Colonic mucosa (tissue), 4 donors: ENCODE results near the gene GPR61. TPM values are rescaled to one million over a fixed set of nuclear protein-coding genes. Genes with fewer than 3 reads are reported as not detected.

ENCODE experiments used
- DNase-seq: peaks from one replicate; pipeline ENCODE4 v3.0.0-alpha.2; 2020
- H3K27ac ChIP-seq: fragments of 200-600 bp; one replicate; pipeline ENCODE4 v1.8.0; 2021
- H3K27me3 ChIP-seq: fragments of 200-600 bp; one replicate; pipeline ENCODE4 v1.8.0; 2021
- H3K36me3 ChIP-seq: fragments of 200-600 bp; one replicate; pipeline ENCODE4 v1.8.0; 2021
- H3K4me1 ChIP-seq: fragments of 200-600 bp; one replicate; pipeline ENCODE4 v1.8.0; 2021; ENCODE audit warnings: mild to moderate bottlenecking
- H3K4me3 ChIP-seq: fragments of 200-600 bp; one replicate; pipeline ENCODE4 v1.8.0; 2021
- H3K9ac ChIP-seq, 2 donors: one replicate each; pipeline ENCODE4 v1.7.0; 2013; ENCODE audit warnings: control low read depth in 2 of 2, low read depth in 2 of 2, low read length in 2 of 2
- H3K9me3 ChIP-seq: fragments of 200-600 bp; one replicate; pipeline ENCODE4 v1.8.0; 2021
- CTCF ChIP-seq: fragments of 200-600 bp; IDR thresholded peaks from one replicate; pipeline ENCODE4 v1.8.0; 2022; ENCODE audit warnings: antibody characterized with exemption, mild to moderate bottlenecking
- intact Hi-C: fragments of 100-400 bp; cut with DNase I; formaldehyde crosslinking; loops from one replicate; pipeline ENCODE4 v1.14.1; 2022
- total RNA-seq, 2 donors: library from RNA; stranded (reverse); fragmentation: NEBNext Ultra II Directional in 1 of 2; extraction: Animal tissue kit (Norgen Biotek cat#: 25700) in 1 of 2; gene quantifications; one replicate each; pipeline ENCODE4 v1.2.1, GENCODE V29; 2021
- donor health status: healthy.
- donor health status: DM: no; HTN: no; CAD: no.
- donor health status: DM: no; HTN: no; CAD: no.

Gene GPR61
- total RNA-seq, 2 donors from 2014 or later = not detected

- Histone ChIP-seq H3K9ac (no peak overlapping the region), H3K27me3 (no peaks in the 10 kb centered on the region), H3K9me3 (no peaks in the 10 kb centered on the region), H3K4me3 (no peak overlapping the region), H3K36me3 (no peaks in the 10 kb centered on the region), H3K4me1 (peaks cover 4% of the 10 kb centered on the region), H3K27ac (no peak overlapping the region)
- intact Hi-C loops = no loop called here
- no peak for DNase-seq
- TF ChIP-seq CTCF = no peak
Observed at GRCh38 chr1:109522026-109522425, 17.6 kb upstream of the GPR61 start.

GRCh38 chr1:109523706-109524105 is 16.0 kb upstream of the GPR61 start:
- Histone ChIP-seq H3K9ac (no peak overlapping the region), H3K4me3 (no peak overlapping the region), H3K4me1 (no peaks in the 10 kb centered on the region), H3K27ac (no peak overlapping the region), H3K27me3 (no peaks in the 10 kb centered on the region), H3K9me3 (no peaks in the 10 kb centered on the region), H3K36me3 (no peaks in the 10 kb centered on the region)
- DNase-seq = no peak
- TF ChIP-seq CTCF = no peak
- intact Hi-C loops = no loop called here

GRCh38 chr1:109527098-109527811 is 12.4 kb upstream of the GPR61 start:
- H3K27ac ChIP-seq = no peak overlapping the region
- H3K9ac ChIP-seq = no peak overlapping the region
- no peaks in the 10 kb centered on the region for H3K27me3 ChIP-seq
- H3K4me1 ChIP-seq = no peaks in the 10 kb centered on the region
- no peak for DNase-seq
- no peaks in the 10 kb centered on the region for H3K36me3 ChIP-seq
- no peak for TF ChIP-seq CTCF
- H3K4me3 ChIP-seq = no peak overlapping the region
- no peaks in the 10 kb centered on the region for H3K9me3 ChIP-seq
- intact Hi-C loops = no loop called here

- peaks cover 5% of the 10 kb centered on the region for H3K4me1 ChIP-seq
- no peak for TF ChIP-seq CTCF
- DNase-seq = no peak
- H3K27ac ChIP-seq = no peak overlapping the region
- H3K9me3 ChIP-seq = no peaks in the 10 kb centered on the region
- no peaks in the 10 kb centered on the region for H3K27me3 ChIP-seq
- intact Hi-C loops = no loop called here
- H3K9ac ChIP-seq = no peak overlapping the region
- H3K36me3 ChIP-seq = no peaks in the 10 kb centered on the region
- H3K4me3 ChIP-seq = no peak overlapping the region
Observed at GRCh38 chr1:109527846-109528695, 11.6 kb upstream of the GPR61 start.

GRCh38 chr1:109528712-109529111 is 11.0 kb upstream of the GPR61 start:
- Histone ChIP-seq H3K4me3 (no peak overlapping the region), H3K9ac (no peak overlapping the region), H3K9me3 (no peaks in the 10 kb centered on the region), H3K27me3 (no peaks in the 10 kb centered on the region), H3K27ac (no peak overlapping the region), H3K36me3 (no peaks in the 10 kb centered on the region), H3K4me1 (peaks cover 5% of the 10 kb centered on the region)
- intact Hi-C loops = no loop called here
- TF ChIP-seq CTCF = no peak
- no peak for DNase-seq
